HG02763 (cell line): ENCODE results near the gene PWWP2A.

ENCODE experiments used
- ATAC-seq: cut with Tn5 transposase; IDR thresholded peaks from one replicate; pipeline ENCODE4 v1.9.1; 2021; ENCODE audit warnings: mild to moderate bottlenecking, moderate library complexity; ENCODE audit not compliant: unreplicated experiment

PWWP2A gene

GRCh38 chr5:160133918-160134304, 14.7 kb upstream of the PWWP2A start:
- ATAC-seq: no peak

- ATAC-seq: no peak
Observed at GRCh38 chr5:160133071-160133917, 14.0 kb upstream of the PWWP2A start.

- ATAC-seq: no peak
Observed at GRCh38 chr5:160129841-160130240, 10.6 kb upstream of the PWWP2A start.

GRCh38 chr5:160128632-160129031, 9.4 kb upstream of the PWWP2A start:
- no peak for ATAC-seq

- ATAC-seq: no peak
Observed at GRCh38 chr5:160119905-160120266, 636 bp upstream of the PWWP2A start.

- ATAC-seq: peak; percentile 21
Observed at GRCh38 chr5:160118349-160119141, 705 bp downstream of the PWWP2A start.

- ATAC-seq: no peak
Observed at GRCh38 chr5:160116991-160117390, 2.3 kb downstream of the PWWP2A start.

- no peak for ATAC-seq
Observed at GRCh38 chr5:160108124-160108523, 11.1 kb downstream of the PWWP2A start.

- ATAC-seq: peak; percentile 82
Observed at GRCh38 chr5:160105686-160106360, 13.4 kb downstream of the PWWP2A start.

GRCh38 chr5:160097991-160098390, 21.3 kb downstream of the PWWP2A start:
- ATAC-seq: no peak

- no peak for ATAC-seq
Observed at GRCh38 chr5:160096178-160096577, 23.1 kb downstream of the PWWP2A start.

GRCh38 chr5:160092960-160093707, 26.1 kb downstream of the PWWP2A start:
- peak; percentile 74 for ATAC-seq

GRCh38 chr5:160092514-160092913, 26.7 kb downstream of the PWWP2A start:
- ATAC-seq: no peak

GRCh38 chr5:160090059-160090458, 29.2 kb downstream of the PWWP2A start:
- no peak for ATAC-seq

GRCh38 chr5:160089531-160089930, 29.7 kb downstream of the PWWP2A start:
- ATAC-seq: no peak

GRCh38 chr5:160088805-160089204, 30.4 kb downstream of the PWWP2A start:
- no peak for ATAC-seq

GRCh38 chr5:160087199-160087598, 32.1 kb downstream of the PWWP2A start:
- ATAC-seq: no peak

- no peak for ATAC-seq
Observed at GRCh38 chr5:160084144-160084543, 35.1 kb downstream of the PWWP2A start.

- ATAC-seq: no peak
Observed at GRCh38 chr5:160083501-160083900, 35.7 kb downstream of the PWWP2A start.

- no peak for ATAC-seq
Observed at GRCh38 chr5:160082614-160083500, 36.4 kb downstream of the PWWP2A start.
